Fibroblast of lung (primary cell): Measurements from ENCODE around the gene ZFC3H1. TPM values are rescaled to one million over a fixed set of nuclear protein-coding genes. Genes with fewer than 3 reads are reported as not detected.

ENCODE experiments used
- DNase-seq, 2 donors: peaks; one replicate each; pipeline versions ENCODE4 v3.0.0 to v3.0.0-alpha.2; 2010; ENCODE audit warnings: low read depth in 2 of 2
- H2AFZ ChIP-seq: 2 replicates; pipeline ENCODE4 v1.5.1; 2012; ENCODE audit warnings: low read length, control low read depth, inconsistent platforms
- H3K27ac ChIP-seq: 2 replicates; pipeline ENCODE4 v1.5.1; 2011; ENCODE audit warnings: low read length, control low read depth; ENCODE audit not compliant: insufficient read depth
- H3K27me3 ChIP-seq: 2 replicates; pipeline ENCODE4 v1.5.1; 2011; ENCODE audit warnings: mild to moderate bottlenecking, low read length; ENCODE audit not compliant: control insufficient read depth, insufficient read depth
- H3K36me3 ChIP-seq: 2 replicates; pipeline ENCODE4 v1.5.1; 2011; ENCODE audit warnings: low read length; ENCODE audit not compliant: control insufficient read depth, insufficient read depth
- H3K4me1 ChIP-seq: 2 replicates; pipeline ENCODE4 v1.5.1; 2011; ENCODE audit warnings: low read length; ENCODE audit not compliant: control insufficient read depth, insufficient read depth; ENCODE audit errors: extremely low read depth
- H3K4me2 ChIP-seq: 2 replicates; pipeline ENCODE4 v1.5.1; 2011; ENCODE audit warnings: low read length, control low read depth; ENCODE audit not compliant: insufficient read depth; ENCODE audit errors: extremely low read depth
- H3K4me3 ChIP-seq, 4 experiments: fragments of 200-600 bp in 1 of 4; sonication (generic) in 1 of 4; replicated peaks in 1 of 4; 2 replicates each; pipeline ENCODE4 v1.5.1; 2011 to 2016; ENCODE audit warnings: low read length in 4 of 4, low read depth in 3 of 4, mild to moderate bottlenecking in 3 of 4, control low read depth in 2 of 4, inconsistent platforms in 1 of 4, mixed read lengths in 1 of 4; ENCODE audit not compliant: insufficient read depth in 1 of 4; ENCODE audit errors: control extremely low read depth in 1 of 4
- H3K79me2 ChIP-seq: 2 replicates; pipeline ENCODE4 v1.5.1; 2012; ENCODE audit warnings: mild to moderate bottlenecking, low read length, inconsistent platforms; ENCODE audit not compliant: control insufficient read depth, insufficient read depth
- H3K9ac ChIP-seq: 2 replicates; pipeline ENCODE4 v1.5.1; 2011; ENCODE audit warnings: mild to moderate bottlenecking, low read length, control low read depth; ENCODE audit not compliant: insufficient read depth
- H3K9me3 ChIP-seq: 2 replicates; pipeline ENCODE4 v1.5.1; 2012; ENCODE audit warnings: low read depth, low read length; ENCODE audit not compliant: control insufficient read depth, insufficient read depth
- H4K20me1 ChIP-seq: 2 replicates; pipeline ENCODE4 v1.5.1; 2011; ENCODE audit warnings: low read length; ENCODE audit not compliant: control insufficient read depth, insufficient read depth; ENCODE audit errors: extremely low read depth
- EZH2 ChIP-seq: IDR thresholded peaks from 2 replicates; pipeline ENCODE4 v1.5.1; 2012; ENCODE audit warnings: low read length, control low read depth, mild to moderate bottlenecking; ENCODE audit errors: missing control alignments
- polyA plus RNA-seq, 2 donors: library from polyadenylated mRNA; depleted of rRNA in 1 of 2; stranded (reverse) in 1 of 2; unstranded in 1 of 2; fragments of >200 nt; gene quantifications; 2 replicates each; pipeline ENCODE4 v1.2.1, GENCODE V29; 2011 to 2012; ENCODE audit warnings: missing spikeins in 1 of 2
- total RNA-seq: library from RNA; depleted of rRNA; stranded (reverse); fragments of >200 nt; gene quantifications from 2 replicates; pipeline ENCODE4 v1.2.1, GENCODE V29; 2014
- TF ChIP-seq, protein P1 (sequence below), 2 donors: IDR thresholded peaks in 1 of 2; conservative IDR thresholded peaks in 1 of 2; 1 replicate in 1 of 2; 2 replicates in 1 of 2; pipeline ENCODE4 v1.5.1; 2011 to 2012; ENCODE audit warnings: low read length in 2 of 2, control low read depth in 1 of 2, inconsistent platforms in 1 of 2, low read depth in 1 of 2, mild to moderate bottlenecking in 1 of 2

ZFC3H1 gene
- total and polyA plus RNA-seq, 2 donors (not counting 1 experiment from before 2014, with no cell fraction given): 30.7 to 33.1 TPM

GRCh38 chr12:71661977-71662530 is 1.6 kb downstream of the ZFC3H1 start:
- peak; percentile 53 to 77 for DNase-seq
- H4K20me1 ChIP-seq: no peaks in the 10 kb centered on the region
- peaks cover 67% of the 10 kb centered on the region for H3K79me2 ChIP-seq

GRCh38 chr12:71656740-71657139 is 6.9 kb downstream of the ZFC3H1 start:
- TF ChIP-seq EZH2: no peak
- TF ChIP-seq, protein P1, sequence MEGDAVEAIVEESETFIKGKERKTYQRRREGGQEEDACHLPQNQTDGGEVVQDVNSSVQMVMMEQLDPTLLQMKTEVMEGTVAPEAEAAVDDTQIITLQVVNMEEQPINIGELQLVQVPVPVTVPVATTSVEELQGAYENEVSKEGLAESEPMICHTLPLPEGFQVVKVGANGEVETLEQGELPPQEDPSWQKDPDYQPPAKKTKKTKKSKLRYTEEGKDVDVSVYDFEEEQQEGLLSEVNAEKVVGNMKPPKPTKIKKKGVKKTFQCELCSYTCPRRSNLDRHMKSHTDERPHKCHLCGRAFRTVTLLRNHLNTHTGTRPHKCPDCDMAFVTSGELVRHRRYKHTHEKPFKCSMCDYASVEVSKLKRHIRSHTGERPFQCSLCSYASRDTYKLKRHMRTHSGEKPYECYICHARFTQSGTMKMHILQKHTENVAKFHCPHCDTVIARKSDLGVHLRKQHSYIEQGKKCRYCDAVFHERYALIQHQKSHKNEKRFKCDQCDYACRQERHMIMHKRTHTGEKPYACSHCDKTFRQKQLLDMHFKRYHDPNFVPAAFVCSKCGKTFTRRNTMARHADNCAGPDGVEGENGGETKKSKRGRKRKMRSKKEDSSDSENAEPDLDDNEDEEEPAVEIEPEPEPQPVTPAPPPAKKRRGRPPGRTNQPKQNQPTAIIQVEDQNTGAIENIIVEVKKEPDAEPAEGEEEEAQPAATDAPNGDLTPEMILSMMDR (conservative IDR thresholded peaks at IDR 0.05 in 1 of 2, IDR thresholded peaks at IDR 0.05 in 1 of 2; ENCODE audit: low read depth in 1 of 2, low read length in 2 of 2): no peak
- Histone ChIP-seq H4K20me1 (no peaks in the 10 kb centered on the region), H2AFZ (no peak overlapping the region), H3K36me3 (peaks cover 5% of the 10 kb centered on the region), H3K79me2 (peaks cover 84% of the 10 kb centered on the region), H3K27me3 (no peaks in the 10 kb centered on the region), H3K4me1 (no peaks in the 10 kb centered on the region), H3K9me3 (no peaks in the 10 kb centered on the region), H3K4me2 (no peak overlapping the region), H3K4me3 (no peak overlapping the region), H3K9ac (no peak overlapping the region), H3K27ac (no peak overlapping the region)
- DNase-seq: peak in 1 of 2 donors; percentile 40

More at GRCh38 chr12:71661977-71662530, 1.6 kb downstream of the ZFC3H1 start:
- peak overlapping the region; percentile 96 for H3K27ac ChIP-seq
- peak overlapping the region; percentile 81 for H3K4me2 ChIP-seq
- peaks cover 1% of the 10 kb centered on the region for H3K36me3 ChIP-seq
- no peak overlapping the region for H2AFZ ChIP-seq
- TF ChIP-seq, protein P1 (conservative IDR thresholded peaks at IDR 0.05 in 1 of 2, IDR thresholded peaks at IDR 0.05 in 1 of 2; ENCODE audit: low read depth in 1 of 2, low read length in 2 of 2): no peak
- TF ChIP-seq EZH2: no peak
- H3K9ac ChIP-seq: peak overlapping the region; percentile 94
- H3K9me3 ChIP-seq: no peaks in the 10 kb centered on the region
- no peaks in the 10 kb centered on the region for H3K4me1 ChIP-seq
- no peaks in the 10 kb centered on the region for H3K27me3 ChIP-seq
- H3K4me3 ChIP-seq: peak overlapping the region; percentile 85 to 99 (median 92)

DNA sequence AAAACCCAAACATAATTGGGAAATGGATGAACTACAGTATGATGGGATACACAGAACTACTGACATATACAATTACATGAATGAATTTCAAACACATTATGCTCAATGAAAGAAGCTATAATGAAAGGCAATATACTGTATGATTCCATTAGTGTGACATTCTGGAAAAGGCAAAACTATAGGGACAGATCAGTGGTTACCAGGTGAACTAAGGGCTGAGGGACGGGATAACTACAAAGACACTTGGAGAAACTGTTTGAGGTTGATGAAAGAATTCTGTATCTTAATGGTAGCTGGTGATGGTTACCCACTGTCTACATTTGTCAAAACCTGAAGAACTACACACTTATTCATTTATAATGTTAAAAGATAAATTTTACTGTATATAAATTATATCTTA is 7.7 kb downstream of the ZFC3H1 start:
- Histone ChIP-seq H3K9ac (no peak overlapping the region), H3K4me1 (no peaks in the 10 kb centered on the region), H3K79me2 (peaks cover 85% of the 10 kb centered on the region), H3K36me3 (peaks cover 6% of the 10 kb centered on the region), H3K4me3 (no peak overlapping the region), H3K9me3 (no peaks in the 10 kb centered on the region), H3K4me2 (peak overlapping the region; percentile 37), H3K27me3 (no peaks in the 10 kb centered on the region), H4K20me1 (no peaks in the 10 kb centered on the region), H3K27ac (no peak overlapping the region), H2AFZ (no peak overlapping the region)
- TF ChIP-seq EZH2: no peak
- TF ChIP-seq, protein P1 (conservative IDR thresholded peaks at IDR 0.05 in 1 of 2, IDR thresholded peaks at IDR 0.05 in 1 of 2; ENCODE audit: low read depth in 1 of 2, low read length in 2 of 2): no peak
- no peak for DNase-seq
